NCI-H2107 treated with DMSO at 0.1 percent for 48 hours (cell line): ENCODE data around the gene CAMSAP2.

ENCODE experiments used
- DNase-seq: peaks from one replicate; lab custom pipeline; 2025; ENCODE audit not compliant: unreplicated experiment; lab: John Stamatoyannopoulos, UW

The CAMSAP2 gene

GRCh38 chr1:200896531-200897196 is 158.0 kb downstream of the CAMSAP2 start:
- DNase-seq = no peak

- DNase-seq = no peak
These were observed 158.6 kb downstream of the CAMSAP2 start for GRCh38 chr1:200897259-200897658.

- DNase-seq = no peak
These were observed 160.3 kb downstream of the CAMSAP2 start for GRCh38 chr1:200899015-200899386.

DNA sequence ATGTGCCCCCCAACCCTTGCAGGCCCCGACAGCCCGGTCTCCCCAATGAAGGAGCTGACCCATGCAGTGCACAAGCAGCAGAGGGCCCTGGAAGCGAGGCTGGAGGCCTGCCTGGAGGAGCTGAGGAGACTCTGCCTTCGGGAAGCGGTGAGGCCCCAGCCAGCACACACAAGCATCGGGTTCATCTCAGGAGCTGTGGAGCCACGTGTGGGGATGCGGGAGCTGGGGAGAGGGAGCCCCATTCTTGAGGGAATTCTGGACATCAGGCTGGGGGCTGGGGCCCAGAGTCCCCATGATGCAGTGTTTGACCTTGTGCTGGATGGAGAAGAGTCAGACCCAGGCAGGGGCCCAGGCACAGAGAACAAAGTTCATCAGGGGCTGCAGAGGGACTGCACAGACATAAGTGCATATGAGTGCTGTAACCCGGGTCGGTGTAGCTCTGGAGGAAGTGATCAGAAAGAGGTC is 160.8 kb downstream of the CAMSAP2 start:
- no peak for DNase-seq

DNA sequence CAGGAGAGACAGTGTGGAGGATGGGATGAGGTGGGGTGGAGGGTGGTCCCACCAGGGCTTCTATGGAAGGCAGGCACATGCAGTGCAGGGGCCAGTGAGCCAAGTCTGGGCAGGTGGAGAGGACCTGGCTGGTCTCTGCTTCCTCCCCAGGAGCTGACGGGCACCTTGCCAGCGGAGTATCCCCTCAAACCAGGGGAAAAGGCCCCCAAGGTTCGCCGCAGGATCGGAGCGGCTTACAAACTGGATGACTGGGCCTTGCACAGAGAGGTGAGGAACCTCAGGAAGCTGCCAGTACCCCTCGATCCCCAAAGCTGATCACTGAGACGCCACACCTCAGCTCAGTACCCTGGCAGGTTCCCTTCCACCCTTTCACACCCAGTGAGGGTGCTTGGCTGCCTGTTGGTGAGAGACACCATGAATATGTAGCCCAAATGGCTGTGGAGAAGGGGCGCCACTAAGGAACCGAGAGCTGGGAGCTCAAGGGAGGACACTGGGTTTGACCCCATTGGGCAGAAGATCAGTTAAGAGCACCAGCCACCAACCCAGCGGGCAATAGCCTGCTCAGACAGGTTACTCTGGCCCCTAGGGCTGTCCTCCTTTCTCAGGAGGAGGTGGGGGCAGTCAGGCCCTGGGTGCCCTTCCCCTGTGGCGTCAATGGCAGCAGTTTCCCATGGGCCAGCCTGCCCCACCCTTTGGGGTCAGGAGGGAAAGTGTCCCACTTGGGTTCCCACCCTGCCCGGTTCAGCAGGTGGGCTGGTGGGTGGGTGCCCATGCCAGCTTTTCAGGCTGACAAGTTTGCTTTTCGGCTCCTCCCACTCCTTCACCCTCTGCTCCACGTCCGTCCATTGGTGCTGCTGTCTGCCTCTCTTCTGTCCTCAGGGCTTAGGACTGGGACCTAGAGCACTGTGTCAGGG is 161.5 kb downstream of the CAMSAP2 start:
- DNase-seq = no peak

GRCh38 chr1:200900877-200901276 is 162.2 kb downstream of the CAMSAP2 start:
- DNase-seq = no peak

DNA sequence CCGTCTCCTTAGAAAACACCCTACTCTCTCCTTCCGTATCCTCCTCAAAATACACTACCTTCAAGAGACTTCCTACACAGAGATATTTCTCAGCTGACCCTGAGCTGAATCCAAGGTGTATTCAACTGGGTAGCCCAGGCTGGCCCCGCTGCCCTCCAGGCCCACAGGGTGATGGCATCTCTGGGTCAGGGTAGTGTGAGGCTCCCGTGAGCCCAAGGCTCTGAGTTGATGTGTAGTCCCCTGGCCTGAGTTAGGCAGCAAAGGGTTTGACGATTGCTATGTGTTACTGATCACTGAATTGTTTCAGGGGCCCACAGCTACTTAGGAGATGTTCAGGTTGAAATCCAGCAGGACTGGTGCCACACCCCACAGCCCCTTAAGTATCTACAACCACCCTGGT is 162.7 kb downstream of the CAMSAP2 start:
- no peak for DNase-seq

DNA sequence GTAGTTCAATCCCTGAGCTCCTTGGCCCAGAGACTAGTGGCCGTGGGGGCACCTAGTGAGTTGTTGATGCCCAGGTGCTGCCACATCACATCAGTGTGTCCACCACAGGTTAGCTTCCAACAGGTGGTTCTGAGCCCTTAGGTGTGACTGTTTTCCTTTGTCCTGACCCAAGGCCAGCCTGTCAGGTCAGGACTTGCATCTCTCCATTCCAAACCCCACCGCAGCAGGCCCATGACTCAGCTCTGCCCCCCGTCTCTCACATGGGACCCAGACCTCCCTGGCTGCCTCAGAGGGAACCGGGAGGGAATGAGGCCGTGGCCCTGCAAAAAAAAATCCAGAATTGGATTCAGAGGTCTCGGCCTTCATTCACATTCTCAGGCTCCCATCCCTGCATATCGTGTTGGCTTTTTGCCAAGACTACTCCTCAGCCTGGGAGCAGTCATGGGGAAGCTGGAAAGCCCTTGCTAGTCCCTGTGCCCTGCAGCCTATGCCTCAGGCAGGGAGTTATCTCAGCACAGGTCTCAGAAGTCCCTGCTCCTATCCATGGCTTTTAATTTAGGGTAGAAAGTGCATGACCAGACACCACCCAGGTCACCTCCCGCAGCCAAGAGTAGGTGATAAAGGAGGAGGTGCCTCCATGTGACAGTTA is 163.2 kb downstream of the CAMSAP2 start:
- no peak for DNase-seq

DNA sequence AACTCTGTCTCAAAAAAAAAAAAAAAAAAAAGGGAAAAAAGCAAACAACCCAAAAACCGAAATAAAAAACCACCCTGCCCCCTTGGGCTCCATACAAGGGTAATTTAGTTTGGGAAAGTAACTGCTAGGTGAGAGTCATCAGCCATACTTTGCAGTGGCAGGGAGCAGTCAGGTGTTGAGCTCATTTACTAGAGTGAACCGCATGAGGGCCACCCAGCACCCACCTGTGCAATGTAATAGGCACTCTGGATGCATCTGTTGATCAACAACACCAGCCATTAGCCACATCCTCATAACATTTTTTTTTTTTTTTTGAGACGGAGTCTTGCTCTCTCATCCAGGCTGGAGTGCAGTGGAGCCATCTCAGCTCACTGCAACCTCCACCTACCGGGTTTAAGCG is 165.1 kb downstream of the CAMSAP2 start:
- DNase-seq = no peak

GRCh38 chr1:200904772-200905171 is 166.1 kb downstream of the CAMSAP2 start:
- DNase-seq = no peak

GRCh38 chr1:200905411-200906052 is 166.8 kb downstream of the CAMSAP2 start:
- DNase-seq = no peak

GRCh38 chr1:200906491-200906890 is 167.8 kb downstream of the CAMSAP2 start:
- DNase-seq = no peak

GRCh38 chr1:200907611-200908097 is 169.0 kb downstream of the CAMSAP2 start:
- no peak for DNase-seq

DNA sequence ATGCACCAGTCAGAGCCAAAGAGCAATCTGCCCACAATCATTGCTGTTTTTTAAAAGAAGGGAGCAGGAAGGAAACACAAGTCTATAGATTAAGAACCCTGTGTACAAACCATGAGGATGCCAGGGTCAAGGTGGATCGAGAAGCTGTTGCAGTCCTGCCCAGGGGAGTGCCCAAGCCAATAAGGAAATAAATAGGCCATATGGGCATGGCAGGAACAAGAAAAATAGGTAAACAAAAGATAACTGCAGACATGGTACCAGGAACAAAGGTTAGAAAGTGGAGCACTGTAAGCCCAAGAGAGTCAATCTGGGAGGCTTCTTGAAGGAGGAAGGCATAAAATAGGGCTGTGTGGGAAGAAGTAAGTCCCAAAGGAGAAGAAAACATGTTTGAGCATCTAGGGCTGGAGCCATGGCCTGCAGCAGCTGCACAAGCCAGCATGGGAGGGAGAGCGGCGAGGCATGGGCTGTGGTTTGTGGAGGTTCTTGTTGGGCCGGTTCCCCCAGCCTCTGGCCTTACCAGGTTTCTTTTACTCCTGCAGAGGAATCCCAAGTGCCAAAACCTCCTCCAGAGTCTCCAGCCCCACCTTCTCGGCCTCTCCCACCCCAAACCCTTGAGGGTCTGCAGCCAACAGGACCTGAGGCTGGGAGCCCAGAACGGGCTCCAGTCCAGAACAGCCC is 169.6 kb downstream of the CAMSAP2 start:
- no peak for DNase-seq

DNA sequence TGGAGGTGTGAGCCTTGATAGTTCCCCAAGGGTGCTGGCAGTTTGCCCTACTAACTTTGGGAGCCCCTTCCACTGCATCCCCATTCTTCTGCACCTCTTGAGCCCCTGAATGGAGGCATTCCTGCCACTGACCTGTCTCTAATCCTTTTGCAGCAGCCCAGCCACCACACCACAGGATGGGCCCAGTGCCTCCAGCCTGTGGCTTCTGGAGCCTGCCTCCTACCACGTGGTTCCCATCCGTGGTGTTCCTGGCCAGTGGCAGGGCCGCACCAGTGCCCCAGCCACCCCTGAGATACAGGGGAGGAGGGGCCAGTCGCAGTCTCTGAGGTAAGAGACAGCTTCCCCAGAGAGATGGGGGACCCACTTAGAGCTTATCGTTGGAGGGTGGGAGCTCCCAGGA is 170.4 kb downstream of the CAMSAP2 start:
- DNase-seq = no peak

DNA sequence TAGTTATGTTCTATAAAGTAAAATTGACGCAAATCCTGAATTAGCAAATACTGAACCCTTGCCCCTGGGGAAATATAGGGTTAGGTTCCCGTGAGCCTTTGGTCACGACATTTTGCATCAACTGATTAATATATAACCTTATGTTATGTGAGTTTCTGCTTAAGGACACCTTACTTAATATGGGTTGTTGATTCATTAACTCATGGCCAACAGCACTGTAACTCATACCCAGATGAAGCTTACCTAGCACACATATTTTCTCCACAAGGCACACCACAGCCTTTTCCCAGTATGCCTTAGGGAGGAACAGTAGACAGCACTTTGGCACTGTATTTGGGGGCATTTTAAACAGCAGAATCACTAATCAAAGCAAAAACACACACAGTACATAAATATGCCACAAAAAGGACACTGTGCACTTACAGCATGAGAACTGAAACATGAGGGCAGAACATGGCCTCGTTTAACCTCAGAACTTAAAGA is 171.1 kb downstream of the CAMSAP2 start:
- DNase-seq = no peak
